Dendritic cell treated with granulocyte-macrophage colony-stimulating factor and Interleukin-4, amounts not matched to agents 40 ng/mL and 50 ng/mL, for 4 days (primary cell): ENCODE results near the gene NOC2L.

Source experiments
- H3K27ac Mint-ChIP-seq: one replicate; pipeline ENCODE4 v1.8.0; 2022; ENCODE audit warnings: mild to moderate bottlenecking, mixed read lengths
- H3K27me3 Mint-ChIP-seq: one replicate; pipeline ENCODE4 v1.8.0; 2022; ENCODE audit warnings: mild to moderate bottlenecking, mixed read lengths
- H3K36me3 Mint-ChIP-seq: one replicate; pipeline ENCODE4 v1.8.0; 2022; ENCODE audit warnings: low read depth, mixed read lengths
- H3K4me1 Mint-ChIP-seq: one replicate; pipeline ENCODE4 v1.8.0; 2022; ENCODE audit warnings: low read depth, mixed read lengths
- H3K4me3 Mint-ChIP-seq: one replicate; pipeline ENCODE4 v1.8.0; 2022; ENCODE audit warnings: mild to moderate bottlenecking, moderate library complexity, mixed read lengths
- H3K9me3 Mint-ChIP-seq: one replicate; pipeline ENCODE4 v1.8.0; 2022; ENCODE audit warnings: mixed read lengths
- intact Hi-C: fragments of 100-400 bp; cut with micrococcal nuclease; formaldehyde crosslinking; loops from one replicate; pipeline ENCODE4 v1.15.0; 2022

The NOC2L gene

GRCh38 chr1:964691-965525 is 5.9 kb upstream of the NOC2L start:
- H3K27ac Mint-ChIP-seq = no peak overlapping the region
- H3K27me3 Mint-ChIP-seq = peaks cover 48% of the 10 kb centered on the region
- peaks cover 37% of the 10 kb centered on the region for H3K36me3 Mint-ChIP-seq
- no peak overlapping the region for H3K4me3 Mint-ChIP-seq
- peaks cover 36% of the 10 kb centered on the region for H3K4me1 Mint-ChIP-seq
- H3K9me3 Mint-ChIP-seq = no peaks in the 10 kb centered on the region
- intact Hi-C loops = no loop called here

- intact Hi-C loops = no loop called here
- H3K9me3 Mint-ChIP-seq = no peaks in the 10 kb centered on the region
- no peak overlapping the region for H3K27ac Mint-ChIP-seq
- peaks cover 47% of the 10 kb centered on the region for H3K27me3 Mint-ChIP-seq
- H3K4me1 Mint-ChIP-seq = peaks cover 36% of the 10 kb centered on the region
- peaks cover 40% of the 10 kb centered on the region for H3K36me3 Mint-ChIP-seq
- H3K4me3 Mint-ChIP-seq = no peak overlapping the region
Measured at GRCh38 chr1:963746-964525, 4.9 kb upstream of the NOC2L start.

GRCh38 chr1:963301-963651 is 4.2 kb upstream of the NOC2L start:
- Mint-ChIP-seq H3K9me3 (no peaks in the 10 kb centered on the region), H3K27ac (no peak overlapping the region), H3K4me3 (no peak overlapping the region), H3K4me1 (peaks cover 41% of the 10 kb centered on the region), H3K27me3 (peaks cover 41% of the 10 kb centered on the region), H3K36me3 (peaks cover 46% of the 10 kb centered on the region)
- intact Hi-C loops = no loop called here

GRCh38 chr1:962381-963300 is 3.6 kb upstream of the NOC2L start:
- peaks cover 47% of the 10 kb centered on the region for H3K4me1 Mint-ChIP-seq
- H3K4me3 Mint-ChIP-seq = peak overlapping the region; percentile 40
- intact Hi-C loops = no loop called here
- peaks cover 50% of the 10 kb centered on the region for H3K36me3 Mint-ChIP-seq
- H3K9me3 Mint-ChIP-seq = no peaks in the 10 kb centered on the region
- peaks cover 35% of the 10 kb centered on the region for H3K27me3 Mint-ChIP-seq
- H3K27ac Mint-ChIP-seq = no peak overlapping the region

- Mint-ChIP-seq H3K27ac (no peak overlapping the region), H3K9me3 (no peaks in the 10 kb centered on the region)
- intact Hi-C loops = no loop called here
Measured at GRCh38 chr1:961132-961669, 2.1 kb upstream of the NOC2L start.

GRCh38 chr1:960363-961131 is 1.5 kb upstream of the NOC2L start, which contains the start of gene KLHL17:
Gene KLHL17 (plus strand): TSS chr1:960584. CDS start chr1:960694, 110 bp downstream.
- Mint-ChIP-seq H3K4me1 (peaks cover 53% of the 10 kb centered on the region), H3K36me3 (peaks cover 69% of the 10 kb centered on the region), H3K27ac (peak within 1 kb of the TSS; percentile 85), H3K27me3 (peaks cover 27% of the 10 kb centered on the region), H3K9me3 (no peaks in the 10 kb centered on the region), H3K4me3 (peak within 1 kb of the TSS; percentile 94)
- intact Hi-C loops = no loop called here

More at GRCh38 chr1:961132-961669, 2.1 kb upstream of the NOC2L start:
- H3K4me3 Mint-ChIP-seq = peak overlapping the region; percentile 64
- H3K27me3 Mint-ChIP-seq = peaks cover 29% of the 10 kb centered on the region
- peaks cover 65% of the 10 kb centered on the region for H3K36me3 Mint-ChIP-seq
- peaks cover 53% of the 10 kb centered on the region for H3K4me1 Mint-ChIP-seq

- H3K27ac Mint-ChIP-seq = peak overlapping the region; percentile 85
- H3K9me3 Mint-ChIP-seq = no peaks in the 10 kb centered on the region
- intact Hi-C loops = loop anchor here (5.0 kb wide), 1 partner anchor 53 kb away; no protein-coding TSS in a partner anchor
- peak overlapping the region; percentile 94 for H3K4me3 Mint-ChIP-seq
- H3K4me1 Mint-ChIP-seq = peaks cover 53% of the 10 kb centered on the region
- peaks cover 69% of the 10 kb centered on the region for H3K36me3 Mint-ChIP-seq
- peaks cover 21% of the 10 kb centered on the region for H3K27me3 Mint-ChIP-seq
Measured at GRCh38 chr1:959731-960362, 791 bp upstream of the NOC2L start.

GRCh38 chr1:956636-957035 is 2.4 kb downstream of the NOC2L start:
- Mint-ChIP-seq H3K4me1 (peaks cover 45% of the 10 kb centered on the region), H3K27me3 (peaks cover 16% of the 10 kb centered on the region), H3K36me3 (peaks cover 73% of the 10 kb centered on the region), H3K9me3 (no peaks in the 10 kb centered on the region), H3K27ac (no peak overlapping the region), H3K4me3 (no peak overlapping the region)
- intact Hi-C loops = loop anchor here (5.0 kb wide), 1 partner anchor 49 kb away; no protein-coding TSS in a partner anchor

- H3K4me1 Mint-ChIP-seq = peaks cover 41% of the 10 kb centered on the region
- no peak overlapping the region for H3K4me3 Mint-ChIP-seq
- intact Hi-C loops = loop anchor here (5.0 kb wide), 1 partner anchor 48 kb away; no protein-coding TSS in a partner anchor
- H3K27ac Mint-ChIP-seq = peak overlapping the region; percentile 67
- H3K36me3 Mint-ChIP-seq = peaks cover 85% of the 10 kb centered on the region
- H3K27me3 Mint-ChIP-seq = peaks cover 11% of the 10 kb centered on the region
- no peaks in the 10 kb centered on the region for H3K9me3 Mint-ChIP-seq
Measured at GRCh38 chr1:955474-955873, 3.6 kb downstream of the NOC2L start.

- H3K4me1 Mint-ChIP-seq = peaks cover 41% of the 10 kb centered on the region
- no peak overlapping the region for H3K4me3 Mint-ChIP-seq
- peaks cover 6% of the 10 kb centered on the region for H3K27me3 Mint-ChIP-seq
- peak overlapping the region; percentile 67 for H3K27ac Mint-ChIP-seq
- H3K9me3 Mint-ChIP-seq = no peaks in the 10 kb centered on the region
- intact Hi-C loops = loop anchor here (5.0 kb wide), 1 partner anchor 48 kb away; no protein-coding TSS in a partner anchor
- peaks cover 90% of the 10 kb centered on the region for H3K36me3 Mint-ChIP-seq
Measured at GRCh38 chr1:954927-955326, 4.1 kb downstream of the NOC2L start.

GRCh38 chr1:953524-954320 is 5.3 kb downstream of the NOC2L start:
- no peak overlapping the region for H3K4me3 Mint-ChIP-seq
- H3K27ac Mint-ChIP-seq = no peak overlapping the region
- intact Hi-C loops = no loop called here
- peaks cover 98% of the 10 kb centered on the region for H3K36me3 Mint-ChIP-seq
- no peaks in the 10 kb centered on the region for H3K9me3 Mint-ChIP-seq
- peaks cover 41% of the 10 kb centered on the region for H3K4me1 Mint-ChIP-seq
- H3K27me3 Mint-ChIP-seq = no peaks in the 10 kb centered on the region

GRCh38 chr1:952603-953002 is 6.5 kb downstream of the NOC2L start:
- peaks cover 100% of the 10 kb centered on the region for H3K36me3 Mint-ChIP-seq
- intact Hi-C loops = no loop called here
- no peaks in the 10 kb centered on the region for H3K27me3 Mint-ChIP-seq
- H3K27ac Mint-ChIP-seq = no peak overlapping the region
- H3K9me3 Mint-ChIP-seq = no peaks in the 10 kb centered on the region
- peaks cover 30% of the 10 kb centered on the region for H3K4me1 Mint-ChIP-seq
- H3K4me3 Mint-ChIP-seq = no peak overlapping the region
